Erythroblast (primary cell): ENCODE data around the gene EGLN1.

ENCODE experiments used
- GATA1 ChIP-seq: IDR thresholded peaks from 2 replicates; pipeline ENCODE4 v1.6.1; 2011; ENCODE audit warnings: low read depth, mild to moderate bottlenecking, control low read depth, low read length, moderate library complexity
- POLR2A ChIP-seq: IDR thresholded peaks from 2 replicates; pipeline ENCODE4 v1.6.1; 2011; ENCODE audit warnings: mild to moderate bottlenecking, low read length

GRCh38 chr1:231420299-231420958 is 1.7 kb downstream of the EGLN1 start:
- TF ChIP-seq POLR2A (no peak), GATA1 (no peak)
